Large intestine (tissue), 3 donors: ENCODE data around the gene CREB3L1. TPM values are rescaled to one million over a fixed set of nuclear protein-coding genes. Genes with fewer than 3 reads are reported as not detected.
A peak's percentile ranks its signal among the peaks of the same experiment; 100 is the strongest.

ENCODE experiments used
- DNase-seq, 2 donors: peaks; one replicate each; pipeline versions ENCODE4 v3.0.0 to v3.0.0-alpha.2; 2013
- H3K27ac ChIP-seq: one replicate; pipeline ENCODE4 v1.5.1; 2013; ENCODE audit warnings: low read length
- H3K27me3 ChIP-seq: 2 replicates; pipeline ENCODE4 v1.6.1; 2013; ENCODE audit warnings: low read length; ENCODE audit not compliant: control insufficient read depth, insufficient read depth
- H3K36me3 ChIP-seq: 2 replicates; pipeline ENCODE4 v1.6.1; 2013; ENCODE audit warnings: low read length; ENCODE audit not compliant: control insufficient read depth, insufficient read depth
- H3K4me1 ChIP-seq: one replicate; pipeline ENCODE4 v1.6.1; 2013; ENCODE audit warnings: low read length; ENCODE audit not compliant: control insufficient read depth, insufficient read depth
- H3K4me3 ChIP-seq: one replicate; pipeline ENCODE4 v1.5.1; 2013; ENCODE audit warnings: low read length
- H3K9me3 ChIP-seq: one replicate; pipeline ENCODE4 v1.6.1; 2013; ENCODE audit warnings: mild to moderate bottlenecking, low read depth, low read length, moderate library complexity; ENCODE audit not compliant: control insufficient read depth
- WGBS: methylation state at CpG from one replicate; pipeline ENCODE4 v1.1.5; 2013; ENCODE audit warnings: low lambda C conversion rate; ENCODE audit not compliant: insufficient coverage; 5-methylcytosine and 5-hydroxymethylcytosine counted together
- polyA plus RNA-seq: library from polyadenylated mRNA; unstranded; fragments of 120-200 nt; gene quantifications from one replicate; pipeline ENCODE4 v1.2.1, GENCODE V29; 2013

The CREB3L1 gene
- polyA plus RNA-seq, 1 donor: 40.6 TPM

DNA sequence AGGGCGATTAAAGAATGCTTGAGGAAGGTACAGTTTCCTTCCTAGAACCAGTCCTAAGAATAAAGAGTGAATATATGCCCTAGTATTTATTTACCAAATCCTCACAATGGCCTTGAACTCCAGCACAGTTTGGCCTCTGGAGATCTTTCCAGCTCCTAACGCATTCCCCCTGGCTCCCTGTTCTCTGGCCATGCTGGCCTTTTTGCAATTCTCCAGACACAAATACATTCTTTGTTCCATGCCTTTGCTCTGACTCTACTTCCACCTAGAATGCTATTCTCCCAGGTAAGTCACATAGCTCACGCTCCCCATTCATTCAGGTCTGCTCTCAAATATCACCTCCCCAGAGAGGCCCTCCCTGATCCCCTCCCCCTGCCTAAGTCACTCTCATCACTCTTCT lies 66.1 kb downstream of the CREB3L1 start:
- no peak for DNase-seq
- H3K27me3 ChIP-seq: no peaks in the 10 kb centered on the region
- H3K36me3 ChIP-seq: no peaks in the 10 kb centered on the region
- no CpG with 5 or more reads among the region's 3 CpGs for WGBS
- H3K4me1 ChIP-seq: peaks cover 25% of the 10 kb centered on the region
- no peaks in the 10 kb centered on the region for H3K9me3 ChIP-seq
- H3K4me3 ChIP-seq: no peak overlapping the region
- H3K27ac ChIP-seq: no peak overlapping the region

DNA sequence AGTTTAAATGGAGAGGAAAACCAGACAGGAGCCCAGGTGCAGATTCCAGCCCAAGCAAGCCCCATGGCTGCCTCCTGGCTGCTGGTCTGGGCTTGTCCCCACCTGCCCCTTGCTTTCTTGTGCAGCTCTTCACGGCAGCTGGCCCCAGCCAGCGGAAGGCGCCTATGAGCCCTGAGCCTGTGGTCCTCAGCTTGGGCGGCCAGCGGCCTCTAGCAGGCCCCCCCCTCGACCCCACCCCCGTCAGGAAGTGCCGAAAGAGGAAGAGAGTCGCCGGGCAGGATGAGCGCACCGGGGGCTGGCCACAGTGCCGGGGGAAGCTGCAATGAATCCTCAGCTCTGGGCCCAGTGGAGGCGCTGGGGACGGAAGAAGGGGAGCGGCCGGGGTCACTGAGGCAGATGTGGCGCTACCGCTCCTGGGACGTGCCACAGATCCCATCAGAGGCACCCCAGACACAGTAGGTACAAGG lies 67.7 kb downstream of the CREB3L1 start:
- peak overlapping the region; percentile 33 for H3K4me3 ChIP-seq
- no peak overlapping the region for H3K27ac ChIP-seq
- H3K36me3 ChIP-seq: no peaks in the 10 kb centered on the region
- DNase-seq: no peak
- peaks cover 24% of the 10 kb centered on the region for H3K4me1 ChIP-seq
- H3K27me3 ChIP-seq: no peaks in the 10 kb centered on the region
- WGBS: no CpG with 5 or more reads among the region's 20 CpGs
- H3K9me3 ChIP-seq: no peaks in the 10 kb centered on the region

GRCh38 chr11:46345881-46346484 lies 68.5 kb downstream of the CREB3L1 start:
- DNase-seq: no peak
- WGBS: no CpG with 5 or more reads among the region's 10 CpGs
- no peaks in the 10 kb centered on the region for H3K27me3 ChIP-seq
- peak overlapping the region; percentile 33 for H3K4me3 ChIP-seq
- no peaks in the 10 kb centered on the region for H3K36me3 ChIP-seq
- H3K9me3 ChIP-seq: no peaks in the 10 kb centered on the region
- peaks cover 26% of the 10 kb centered on the region for H3K4me1 ChIP-seq
- H3K27ac ChIP-seq: no peak overlapping the region

- H3K27ac ChIP-seq: peak within 1 kb of the TSS; percentile 15
- no peaks in the 10 kb centered on the region for H3K9me3 ChIP-seq
- peak within 1 kb of the TSS; percentile 91 for H3K4me3 ChIP-seq
- H3K4me1 ChIP-seq: peaks cover 36% of the 10 kb centered on the region
- no peaks in the 10 kb centered on the region for H3K27me3 ChIP-seq
- DNase-seq: peak; percentile 85 to 91
- 100% methylated on average over 1 of the region's 80 CpGs for WGBS
- H3K36me3 ChIP-seq: no peaks in the 10 kb centered on the region
Observed at GRCh38 chr11:46346886-46347636, 69.6 kb downstream of the CREB3L1 start, which contains the start of gene DGKZ. DGKZ (plus strand) TSS chr11:46347463; CDS start chr11:46347660, 197 bp downstream.

GRCh38 chr11:46347637-46348311 lies 70.3 kb downstream of the CREB3L1 start:
- peak in 1 of 2 donors; percentile 53 for DNase-seq
- H3K27me3 ChIP-seq: no peaks in the 10 kb centered on the region
- H3K9me3 ChIP-seq: no peaks in the 10 kb centered on the region
- peak overlapping the region; percentile 15 for H3K27ac ChIP-seq
- no CpG with 5 or more reads among the region's 63 CpGs for WGBS
- H3K4me3 ChIP-seq: peak overlapping the region; percentile 91
- H3K36me3 ChIP-seq: no peaks in the 10 kb centered on the region
- H3K4me1 ChIP-seq: peaks cover 33% of the 10 kb centered on the region

GRCh38 chr11:46348566-46349401 lies 71.3 kb downstream of the CREB3L1 start:
- H3K36me3 ChIP-seq: peaks cover 2% of the 10 kb centered on the region

GRCh38 chr11:46350695-46351094 lies 73.2 kb downstream of the CREB3L1 start:
- Histone ChIP-seq H3K9me3 (no peaks in the 10 kb centered on the region), H3K27me3 (no peaks in the 10 kb centered on the region), H3K27ac (no peak overlapping the region), H3K36me3 (peaks cover 2% of the 10 kb centered on the region), H3K4me3 (no peak overlapping the region), H3K4me1 (peaks cover 33% of the 10 kb centered on the region)
- no peak for DNase-seq
- WGBS: no CpG with 5 or more reads among the region's 3 CpGs

More at GRCh38 chr11:46348566-46349401, 71.3 kb downstream of the CREB3L1 start:
- no CpG with 5 or more reads among the region's 18 CpGs for WGBS
- no peaks in the 10 kb centered on the region for H3K9me3 ChIP-seq
- H3K27me3 ChIP-seq: no peaks in the 10 kb centered on the region
- H3K4me1 ChIP-seq: peaks cover 33% of the 10 kb centered on the region
- DNase-seq: peak in 1 of 2 donors; percentile 75
- peak overlapping the region; percentile 91 for H3K4me3 ChIP-seq
- peak overlapping the region; percentile 5 for H3K27ac ChIP-seq

- Histone ChIP-seq H3K27ac (no peak overlapping the region), H3K27me3 (no peaks in the 10 kb centered on the region), H3K4me3 (no peak overlapping the region), H3K4me1 (peaks cover 33% of the 10 kb centered on the region), H3K36me3 (peaks cover 2% of the 10 kb centered on the region), H3K9me3 (no peaks in the 10 kb centered on the region)
- no peak for DNase-seq
- no CpG with 5 or more reads among the region's 8 CpGs for WGBS
Observed at GRCh38 chr11:46351148-46351547, 73.7 kb downstream of the CREB3L1 start.

DNA sequence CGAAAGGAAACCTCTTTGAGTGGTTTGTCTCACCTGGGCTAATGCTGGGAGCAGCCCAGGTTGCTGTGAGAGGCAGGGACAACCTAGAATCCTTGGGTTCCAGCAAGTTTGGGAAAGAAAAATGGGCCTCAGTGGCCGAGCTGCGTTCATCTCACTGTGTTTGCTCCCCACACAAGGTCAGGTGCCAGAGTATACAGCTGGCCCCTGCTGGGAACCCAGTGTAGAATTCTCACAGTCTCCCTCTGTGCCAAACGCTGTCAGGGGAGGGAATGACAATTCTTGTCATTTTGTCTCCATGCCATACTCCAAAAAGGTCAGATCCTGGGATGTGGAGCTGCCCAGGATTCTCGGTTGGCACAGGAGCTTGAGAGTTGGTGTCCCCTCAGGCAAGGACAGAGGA lies 74.1 kb downstream of the CREB3L1 start:
- no peak overlapping the region for H3K4me3 ChIP-seq
- DNase-seq: no peak
- H3K9me3 ChIP-seq: no peaks in the 10 kb centered on the region
- no CpG with 5 or more reads among the region's 5 CpGs for WGBS
- H3K27me3 ChIP-seq: no peaks in the 10 kb centered on the region
- no peak overlapping the region for H3K27ac ChIP-seq
- H3K4me1 ChIP-seq: peaks cover 33% of the 10 kb centered on the region
- peaks cover 4% of the 10 kb centered on the region for H3K36me3 ChIP-seq
